Activated CD8-positive, alpha-beta T cell treated with anti-CD3 and anti-CD28 coated beads, Interleukin-2, amount 10 ng/mL, durations not matched to agents 7 days and 5 days (primary cell): ENCODE results near the gene NTMT1. TPM values are rescaled to one million over a fixed set of nuclear protein-coding genes. Genes with fewer than 3 reads are reported as not detected.

ENCODE experiments used
- ATAC-seq: fragments of 150-1000 bp; cut with Tn5 transposase; one replicate; pipeline ENCODE4 v1.10.0; 2021; ENCODE audit warnings: moderate library complexity
- CTCF ChIA-PET: fragments of 350-600 bp; sonication (Branson Sonifier 250); formaldehyde crosslinking; loops from one replicate; lab custom pipeline; 2021; ENCODE audit warnings: antibody characterized with exemption; lab: Charles Lee
- POLR2A ChIA-PET: fragments of 350-600 bp; sonication (Branson Sonifier 250); formaldehyde crosslinking; loops from one replicate; lab custom pipeline; 2021; ENCODE audit warnings: antibody characterized with exemption; lab: Charles Lee
- DNase-seq: peaks from one replicate; pipeline ENCODE4 v3.0.0-alpha.2; 2020
- H3K27ac Mint-ChIP-seq: one replicate; pipeline ENCODE4 v1.8.0; 2021; ENCODE audit warnings: mild to moderate bottlenecking, mixed read lengths
- H3K27me3 Mint-ChIP-seq: one replicate; pipeline ENCODE4 v1.8.0; 2021; ENCODE audit warnings: low read depth, mixed read lengths
- H3K36me3 Mint-ChIP-seq: one replicate; pipeline ENCODE4 v1.8.0; 2021; ENCODE audit warnings: low read depth, mixed read lengths
- H3K4me1 Mint-ChIP-seq: one replicate; pipeline ENCODE4 v1.8.0; 2021; ENCODE audit warnings: low read depth, mixed read lengths
- H3K4me3 Mint-ChIP-seq: one replicate; pipeline ENCODE4 v1.8.0; 2021; ENCODE audit warnings: mild to moderate bottlenecking, mixed read lengths
- H3K9me3 Mint-ChIP-seq: one replicate; pipeline ENCODE4 v1.8.0; 2022; ENCODE audit warnings: mixed read lengths; ENCODE audit not compliant: insufficient read depth
- total RNA-seq, 2 experiments: library from RNA; stranded (reverse); gene quantifications; one replicate each; pipeline ENCODE4 v1.2.3, GENCODE V29; 2021

The NTMT1 gene
- total RNA-seq, 2 experiments from 2014 or later: 36.2 to 39.2 TPM

GRCh38 chr9:129609486-129610212 lies 16.3 kb upstream of the NTMT1 start:
- ATAC-seq (peak; percentile 59), DNase-seq (peak; percentile 75)
- H3K36me3 Mint-ChIP-seq: no peaks in the 10 kb centered on the region
- POLR2A ChIA-PET: interaction anchor here (1.0 kb wide), 1 partner anchor 432 kb away, joined by 4 read pairs; no protein-coding TSS in a partner anchor
- peaks cover 54% of the 10 kb centered on the region for H3K4me1 Mint-ChIP-seq
- H3K27ac Mint-ChIP-seq: peak overlapping the region; percentile 94
- peaks cover 2% of the 10 kb centered on the region for H3K27me3 Mint-ChIP-seq
- CTCF ChIA-PET: interaction anchor here (1.1 to 6.0 kb wide), 10 partner anchors 15 to 478 kb away, joined by 3 to 39 read pairs (median 6); no protein-coding TSS in a partner anchor
- H3K9me3 Mint-ChIP-seq: no peaks in the 10 kb centered on the region
- peak overlapping the region; percentile 86 for H3K4me3 Mint-ChIP-seq

- CTCF ChIA-PET: no interaction called here
Measured at GRCh38 chr9:129610213-129610472, 15.8 kb upstream of the NTMT1 start.

GRCh38 chr9:129610473-129611306 lies 15.3 kb upstream of the NTMT1 start:
- POLR2A ChIA-PET: interaction anchor here (1.4 kb wide), 1 partner anchor 436 kb away, joined by 4 read pairs; no protein-coding TSS in a partner anchor
- ATAC-seq (peak; percentile 78), DNase-seq (peak; percentile 79)
- Mint-ChIP-seq H3K27me3 (peaks cover 2% of the 10 kb centered on the region), H3K4me1 (peaks cover 49% of the 10 kb centered on the region), H3K36me3 (no peaks in the 10 kb centered on the region), H3K27ac (peak overlapping the region; percentile 43), H3K9me3 (no peaks in the 10 kb centered on the region), H3K4me3 (peak overlapping the region; percentile 58)
- CTCF ChIA-PET: interaction anchor here (0.6 to 6.3 kb wide), 22 partner anchors 12 to 480 kb away, joined by 3 to 81 read pairs (median 4); partner anchors contain the start of genes C9orf50, IER5L and NTMT1

More at GRCh38 chr9:129610213-129610472, 15.8 kb upstream of the NTMT1 start:
- H3K36me3 Mint-ChIP-seq: no peaks in the 10 kb centered on the region
- H3K27ac Mint-ChIP-seq: no peak overlapping the region
- peaks cover 50% of the 10 kb centered on the region for H3K4me1 Mint-ChIP-seq
- DNase-seq: no peak
- H3K27me3 Mint-ChIP-seq: peaks cover 2% of the 10 kb centered on the region
- no peaks in the 10 kb centered on the region for H3K9me3 Mint-ChIP-seq
- ATAC-seq: no peak
- POLR2A ChIA-PET: no interaction called here
- peak overlapping the region; percentile 52 for H3K4me3 Mint-ChIP-seq

- H3K27ac Mint-ChIP-seq: no peak overlapping the region
- no peaks in the 10 kb centered on the region for H3K9me3 Mint-ChIP-seq
- ChIA-PET POLR2A (interaction anchor here (1.4 kb wide), 1 partner anchor 437 kb away, joined by 4 read pairs; no protein-coding TSS in a partner anchor), CTCF (interaction anchor here (0.7 to 6.3 kb wide), 20 partner anchors 11 to 480 kb away, joined by 3 to 81 read pairs (median 4); partner anchors contain the start of genes C9orf50, IER5L and NTMT1)
- H3K4me1 Mint-ChIP-seq: peaks cover 42% of the 10 kb centered on the region
- no peak for DNase-seq
- H3K36me3 Mint-ChIP-seq: no peaks in the 10 kb centered on the region
- no peak overlapping the region for H3K4me3 Mint-ChIP-seq
- no peak for ATAC-seq
- peaks cover 2% of the 10 kb centered on the region for H3K27me3 Mint-ChIP-seq
Measured at GRCh38 chr9:129611307-129611800, 14.6 kb upstream of the NTMT1 start.

GRCh38 chr9:129612123-129612522 lies 13.8 kb upstream of the NTMT1 start:
- Mint-ChIP-seq H3K4me3 (no peak overlapping the region), H3K27me3 (peaks cover 2% of the 10 kb centered on the region), H3K9me3 (no peaks in the 10 kb centered on the region), H3K27ac (no peak overlapping the region), H3K36me3 (no peaks in the 10 kb centered on the region), H3K4me1 (peaks cover 34% of the 10 kb centered on the region)
- DNase-seq: no peak
- CTCF ChIA-PET: interaction anchor here (0.9 to 6.3 kb wide), 10 partner anchors 11 to 481 kb away, joined by 3 to 81 read pairs (median 8); partner anchors contain the start of genes C9orf50 and NTMT1
- POLR2A ChIA-PET: no interaction called here
- ATAC-seq: no peak

GRCh38 chr9:129612815-129613519 lies 13.0 kb upstream of the NTMT1 start:
- Mint-ChIP-seq H3K27me3 (peaks cover 7% of the 10 kb centered on the region), H3K4me3 (no peak overlapping the region), H3K9me3 (no peaks in the 10 kb centered on the region), H3K27ac (no peak overlapping the region), H3K4me1 (peaks cover 26% of the 10 kb centered on the region), H3K36me3 (no peaks in the 10 kb centered on the region)
- ChIA-PET POLR2A (interaction anchor here (0.5 kb wide), 1 partner anchor 452 kb away, joined by 3 read pairs; no protein-coding TSS in a partner anchor), CTCF (interaction anchor here (0.9 to 6.3 kb wide), 5 partner anchors 10 to 482 kb away, joined by 3 to 81 read pairs (median 10); partner anchors contain the start of genes C9orf50 and NTMT1)
- ATAC-seq (no peak), DNase-seq (no peak)

- DNase-seq: no peak
- Mint-ChIP-seq H3K4me1 (peaks cover 19% of the 10 kb centered on the region), H3K36me3 (no peaks in the 10 kb centered on the region), H3K9me3 (no peaks in the 10 kb centered on the region), H3K27ac (no peak overlapping the region), H3K27me3 (peaks cover 11% of the 10 kb centered on the region), H3K4me3 (no peak overlapping the region)
- no peak for ATAC-seq
- POLR2A ChIA-PET: interaction anchor here (0.5 kb wide), 1 partner anchor 452 kb away, joined by 3 read pairs; no protein-coding TSS in a partner anchor
- CTCF ChIA-PET: interaction anchor here (1.6 to 6.3 kb wide), 4 partner anchors 9 to 482 kb away, joined by 7 to 81 read pairs (median 24); partner anchors contain the start of genes C9orf50 and NTMT1
Measured at GRCh38 chr9:129613520-129614175, 12.3 kb upstream of the NTMT1 start.

GRCh38 chr9:129614932-129615331 lies 11.0 kb upstream of the NTMT1 start:
- Mint-ChIP-seq H3K4me3 (no peak overlapping the region), H3K27ac (no peak overlapping the region), H3K27me3 (peaks cover 18% of the 10 kb centered on the region), H3K4me1 (peaks cover 11% of the 10 kb centered on the region), H3K36me3 (no peaks in the 10 kb centered on the region), H3K9me3 (no peaks in the 10 kb centered on the region)
- POLR2A ChIA-PET: no interaction called here
- CTCF ChIA-PET: interaction anchor here (1.6 to 6.3 kb wide), 4 partner anchors 8 to 484 kb away, joined by 7 to 81 read pairs (median 24); partner anchors contain the start of genes C9orf50 and NTMT1
- DNase-seq (no peak), ATAC-seq (no peak)

GRCh38 chr9:129615407-129616285 lies 10.3 kb upstream of the NTMT1 start:
- ChIA-PET CTCF (interaction anchor here (6.0 to 6.3 kb wide), 2 partner anchors 7 to 477 kb away, joined by 38 to 81 read pairs; partner anchors contain the start of genes C9orf50 and NTMT1), POLR2A (no interaction called here)
- no peak overlapping the region for H3K4me3 Mint-ChIP-seq
- peaks cover 18% of the 10 kb centered on the region for H3K27me3 Mint-ChIP-seq
- DNase-seq (no peak), ATAC-seq (no peak)
- H3K36me3 Mint-ChIP-seq: no peaks in the 10 kb centered on the region
- peaks cover 10% of the 10 kb centered on the region for H3K4me1 Mint-ChIP-seq
- H3K27ac Mint-ChIP-seq: no peak overlapping the region
- H3K9me3 Mint-ChIP-seq: no peaks in the 10 kb centered on the region

GRCh38 chr9:129617167-129617566 lies 8.8 kb upstream of the NTMT1 start:
- peaks cover 27% of the 10 kb centered on the region for H3K27me3 Mint-ChIP-seq
- no peak overlapping the region for H3K27ac Mint-ChIP-seq
- peak; percentile 51 for DNase-seq
- CTCF ChIA-PET: interaction anchor here (0.6 kb wide), 1 partner anchor 474 kb away, joined by 3 read pairs; no protein-coding TSS in a partner anchor
- H3K36me3 Mint-ChIP-seq: no peaks in the 10 kb centered on the region
- POLR2A ChIA-PET: no interaction called here
- H3K4me3 Mint-ChIP-seq: no peak overlapping the region
- no peaks in the 10 kb centered on the region for H3K9me3 Mint-ChIP-seq
- H3K4me1 Mint-ChIP-seq: peaks cover 3% of the 10 kb centered on the region
- ATAC-seq: no peak
